GM18861 (cell line): Measurements from ENCODE around the gene DAB1.

Experiments used
- ATAC-seq: cut with Tn5 transposase; IDR thresholded peaks from one replicate; pipeline ENCODE4 v1.9.1; 2021; ENCODE audit not compliant: unreplicated experiment

Gene DAB1

DNA sequence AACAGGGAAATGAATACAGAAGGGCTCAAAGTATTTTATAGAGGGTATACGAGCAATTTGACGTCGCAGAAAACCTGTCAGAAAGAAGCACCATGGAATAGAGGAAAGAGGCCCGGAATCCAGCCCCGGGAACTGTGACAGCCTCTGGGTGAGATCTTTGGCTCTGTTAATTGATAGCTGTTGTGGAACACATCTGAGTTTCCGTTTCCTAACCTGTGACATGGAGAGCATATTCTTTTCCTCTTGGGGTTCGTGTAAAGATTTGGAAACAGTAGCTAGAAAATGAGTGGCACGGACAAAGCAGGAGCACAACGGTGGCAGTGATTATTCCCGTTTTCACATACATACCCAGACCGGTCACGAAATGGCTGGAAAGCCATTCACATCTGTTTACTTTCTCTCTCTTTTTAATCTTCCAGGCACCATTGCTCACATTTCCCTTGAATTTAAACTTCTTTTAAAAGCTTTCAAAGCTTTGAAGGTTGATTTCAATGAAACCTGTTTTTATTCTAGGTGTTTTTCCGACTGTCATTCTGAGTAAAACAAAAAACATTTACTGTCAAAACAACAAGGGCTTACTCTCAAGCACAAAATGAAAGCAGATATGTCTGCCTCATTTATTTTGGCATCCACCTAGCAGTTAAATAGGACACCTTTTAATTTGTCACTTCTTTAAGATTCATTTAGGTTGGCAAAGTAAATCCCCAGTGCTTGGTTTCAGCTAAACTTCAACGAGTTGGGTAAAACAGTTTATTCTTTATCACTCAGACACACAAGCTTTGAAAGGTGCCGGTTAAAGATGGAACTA, 431.3 kb downstream of the DAB1 start:
- no peak for ATAC-seq

DNA sequence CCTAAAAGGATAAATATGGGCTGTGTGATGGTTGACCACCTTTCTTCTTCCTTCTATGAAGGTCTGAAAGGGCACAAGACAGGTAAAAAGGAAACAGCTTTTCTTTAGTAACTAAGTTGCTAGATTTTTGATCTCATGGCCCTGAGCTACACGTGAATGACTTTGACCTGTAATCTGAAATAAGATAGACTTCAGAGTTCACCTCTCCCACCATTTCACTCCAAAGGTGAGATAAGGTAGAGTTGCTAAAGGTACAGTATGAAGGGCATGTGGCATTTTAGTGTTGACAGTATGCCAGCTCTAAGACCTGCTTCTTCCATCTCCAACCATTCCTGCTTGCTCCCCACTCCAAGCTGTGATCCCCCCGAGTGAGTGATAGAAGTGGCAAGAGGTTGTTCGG, 432.3 kb downstream of the DAB1 start:
- no peak for ATAC-seq

DNA sequence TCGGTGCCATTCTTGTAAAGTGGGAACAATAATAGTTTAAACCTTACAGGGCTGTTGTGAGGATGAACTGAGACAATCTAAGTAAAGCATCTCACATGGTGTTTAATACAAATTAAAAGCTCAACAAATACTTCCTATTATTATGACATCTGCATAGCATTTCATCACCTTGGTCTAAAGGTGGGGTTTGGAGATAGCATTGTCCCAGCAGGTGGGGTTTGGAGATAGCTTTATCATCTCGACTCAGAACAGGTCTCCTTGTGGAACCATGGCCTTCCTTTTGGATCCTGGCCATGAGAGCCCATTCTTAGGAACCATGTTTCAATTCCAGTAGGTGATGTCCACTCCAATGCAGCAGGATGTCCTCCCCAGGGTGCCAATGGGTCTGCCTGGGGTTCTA, 437.5 kb downstream of the DAB1 start:
- no peak for ATAC-seq

DNA sequence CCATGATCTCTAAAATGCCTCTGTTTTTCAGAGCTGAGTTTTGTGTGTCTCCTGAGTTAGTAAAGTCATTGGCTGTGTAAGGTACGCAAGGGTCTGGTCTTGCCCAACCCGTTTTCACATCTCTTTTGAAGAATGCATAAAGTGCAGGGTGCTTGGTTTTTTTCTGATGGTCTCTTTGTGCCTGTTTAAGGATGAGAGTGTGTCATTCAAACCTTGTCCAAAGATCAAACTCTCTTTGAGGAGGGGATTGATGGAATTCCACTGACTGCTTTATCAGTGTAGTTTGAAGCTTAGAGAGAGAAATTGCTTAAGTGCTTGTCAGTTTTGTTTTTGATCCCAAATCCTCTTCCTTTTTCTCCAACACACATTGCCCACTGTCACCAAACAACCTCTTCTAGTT, 438.0 kb downstream of the DAB1 start:
- no peak for ATAC-seq

DNA sequence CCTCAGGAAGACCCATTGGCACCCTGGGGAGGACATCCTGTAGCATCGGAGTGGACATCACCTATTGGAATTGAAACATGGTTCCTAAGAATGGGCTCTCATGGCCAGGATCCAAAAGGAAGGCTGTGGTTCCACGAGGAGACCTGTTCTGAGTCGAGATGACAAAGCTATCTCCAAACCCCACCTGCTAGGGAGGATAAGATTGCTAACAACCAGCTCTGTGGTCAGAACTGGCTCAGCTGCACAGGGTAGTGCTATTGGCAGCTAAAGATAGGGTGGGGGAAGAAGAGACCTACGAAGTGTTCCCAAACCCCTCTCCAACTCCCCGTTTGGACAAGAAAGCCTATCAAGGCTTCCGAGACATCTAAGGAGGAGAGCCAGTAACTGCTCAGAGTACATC, 440.4 kb downstream of the DAB1 start:
- no peak for ATAC-seq

DNA sequence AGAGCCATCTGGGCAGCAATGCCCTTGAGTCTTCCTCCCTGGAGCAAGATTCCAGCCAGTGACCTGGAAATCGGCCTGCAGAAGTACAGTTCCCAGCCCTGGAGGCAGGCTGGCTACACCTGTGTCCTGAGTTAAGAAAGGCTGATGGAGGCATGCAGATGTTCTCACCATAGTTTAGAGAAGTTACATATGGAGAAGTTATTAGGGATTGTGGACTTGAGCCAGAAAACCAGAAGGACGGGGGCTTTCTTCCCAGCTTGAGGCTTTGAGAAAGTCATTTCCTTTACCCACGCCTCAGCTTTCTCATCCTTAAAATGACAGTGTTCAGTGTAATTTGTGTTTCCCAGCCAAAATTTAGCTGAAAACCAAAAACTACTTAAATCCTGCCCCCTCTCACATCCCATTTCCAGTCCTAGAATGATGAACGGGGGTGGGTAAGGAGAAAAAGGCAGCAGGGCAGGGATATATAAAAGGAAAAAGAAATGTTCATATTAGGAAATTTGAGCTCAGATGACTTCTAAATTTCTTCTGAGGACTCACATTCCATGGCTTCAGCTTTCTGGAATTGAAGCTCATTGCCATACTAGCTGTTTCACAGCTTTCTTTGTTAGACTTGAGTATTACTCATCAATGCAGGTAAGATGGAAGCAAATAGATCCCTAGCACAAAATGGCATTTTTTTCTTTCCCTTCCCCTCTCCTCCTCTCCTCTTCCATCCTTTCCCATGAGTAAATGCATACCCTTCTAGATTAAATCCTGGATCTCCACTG, 443.7 kb downstream of the DAB1 start:
- ATAC-seq: no peak

DNA sequence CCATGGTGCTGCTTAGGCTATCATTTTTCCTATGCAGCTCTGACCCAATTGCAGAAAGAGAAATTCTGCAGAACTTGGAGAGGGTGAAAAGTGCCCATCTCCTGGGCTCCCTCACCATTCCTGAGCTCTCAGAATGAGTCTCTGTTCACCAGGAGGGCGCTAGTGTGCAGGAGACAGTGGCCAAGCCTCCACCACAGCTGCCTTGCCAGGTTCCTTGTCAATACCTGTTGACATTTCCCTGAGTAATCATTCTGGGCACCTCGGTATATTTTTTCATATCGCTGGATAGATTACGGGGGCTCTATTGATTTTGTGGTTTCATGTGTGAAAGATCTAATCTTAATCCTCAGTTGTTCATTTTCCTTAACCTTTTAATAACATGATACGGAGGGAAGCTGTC, 445.0 kb downstream of the DAB1 start:
- ATAC-seq: no peak

DNA sequence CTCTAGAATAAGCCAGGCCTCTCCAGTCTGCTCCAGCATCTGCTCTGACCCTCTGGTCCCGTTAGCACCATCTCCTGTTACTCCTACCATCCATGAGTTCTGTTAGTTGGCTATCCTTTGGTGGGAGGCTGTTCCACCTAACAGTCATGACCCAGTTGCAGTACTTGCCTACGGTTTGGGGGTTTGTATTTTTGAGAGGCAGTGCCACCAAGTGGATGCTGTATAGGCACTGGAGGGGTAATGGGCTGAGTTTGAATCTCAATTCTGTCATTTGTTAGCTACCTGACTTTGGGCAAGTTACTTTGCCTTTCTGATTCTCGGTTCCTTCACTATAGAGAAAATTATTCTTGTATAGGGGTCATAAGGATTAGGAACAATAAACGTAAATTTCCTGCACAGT, 445.9 kb downstream of the DAB1 start:
- no peak for ATAC-seq

DNA sequence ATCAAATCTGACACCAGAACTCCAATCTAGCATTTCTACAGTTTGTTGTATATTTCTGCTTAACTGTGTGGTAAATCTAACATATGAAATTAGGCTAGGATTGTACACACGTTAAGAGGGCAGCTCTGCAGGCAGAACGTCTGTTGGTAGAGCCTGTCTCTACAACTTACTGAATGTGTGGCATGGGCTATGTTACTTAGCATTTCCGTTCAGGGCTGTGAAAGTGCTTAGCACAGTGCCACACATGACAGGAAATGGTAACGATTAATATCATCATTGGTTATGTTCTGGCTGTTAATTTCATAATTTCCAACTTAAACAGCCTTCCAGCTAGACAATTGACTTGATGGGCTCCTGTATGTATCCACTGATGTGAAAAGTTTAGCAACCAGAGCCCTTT, 448.4 kb downstream of the DAB1 start:
- no peak for ATAC-seq

DNA sequence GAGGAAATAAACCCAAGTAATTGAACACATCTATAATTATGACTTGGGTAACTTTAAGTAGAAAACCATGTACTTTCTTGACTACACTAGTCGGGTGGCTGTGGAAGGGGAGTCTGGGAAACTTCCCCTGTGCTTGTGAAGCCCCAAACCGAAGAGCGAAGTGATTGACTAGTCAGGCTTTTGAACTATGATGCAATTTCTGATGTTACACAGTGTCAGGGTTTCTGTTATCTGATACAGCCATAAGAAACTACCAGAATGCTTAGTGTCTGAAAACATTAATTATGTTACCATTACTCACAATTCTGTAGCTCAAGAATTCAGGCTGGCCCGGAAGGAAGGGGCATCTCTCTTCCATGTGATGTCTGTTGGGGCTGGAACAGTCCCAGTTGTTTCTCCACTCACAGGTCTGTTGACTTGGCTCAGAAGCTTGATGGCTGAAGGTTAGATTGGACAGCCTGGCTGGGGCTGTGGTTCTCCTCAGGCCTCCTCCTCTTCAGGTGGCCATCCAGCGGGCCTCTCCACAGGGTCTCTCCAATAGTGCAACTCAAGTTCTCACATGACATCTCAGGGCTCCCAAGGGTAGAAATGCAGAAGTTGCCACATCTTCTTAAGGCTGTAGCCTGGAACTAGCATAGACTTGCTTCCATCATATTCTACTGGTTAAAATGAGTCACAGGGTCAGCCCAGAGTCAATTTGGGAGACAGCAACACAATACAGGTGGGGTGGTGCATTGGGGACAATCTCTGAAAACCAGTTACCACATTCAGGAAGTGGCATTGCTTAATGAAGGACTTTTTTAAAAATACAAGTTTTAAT, 449.7 kb downstream of the DAB1 start:
- ATAC-seq: no peak

DNA sequence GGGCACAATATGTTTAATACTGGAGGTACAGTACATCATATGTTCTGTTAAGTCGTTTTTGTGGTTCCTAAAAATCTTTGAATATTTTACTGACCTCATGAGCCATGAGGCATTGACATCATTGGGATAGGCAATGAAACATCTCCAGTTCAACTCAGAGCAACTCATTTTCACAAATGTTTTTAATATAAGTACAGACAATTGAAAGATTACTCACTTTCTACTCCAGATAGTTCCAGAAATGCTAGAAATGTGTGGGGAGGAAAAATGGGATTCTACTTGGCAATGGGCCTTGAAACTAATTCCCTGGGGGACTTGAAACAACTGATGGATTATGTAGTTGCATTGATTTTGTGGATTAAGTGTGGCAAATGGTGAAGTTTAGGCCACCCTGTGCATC, 450.9 kb downstream of the DAB1 start:
- ATAC-seq: no peak

DNA sequence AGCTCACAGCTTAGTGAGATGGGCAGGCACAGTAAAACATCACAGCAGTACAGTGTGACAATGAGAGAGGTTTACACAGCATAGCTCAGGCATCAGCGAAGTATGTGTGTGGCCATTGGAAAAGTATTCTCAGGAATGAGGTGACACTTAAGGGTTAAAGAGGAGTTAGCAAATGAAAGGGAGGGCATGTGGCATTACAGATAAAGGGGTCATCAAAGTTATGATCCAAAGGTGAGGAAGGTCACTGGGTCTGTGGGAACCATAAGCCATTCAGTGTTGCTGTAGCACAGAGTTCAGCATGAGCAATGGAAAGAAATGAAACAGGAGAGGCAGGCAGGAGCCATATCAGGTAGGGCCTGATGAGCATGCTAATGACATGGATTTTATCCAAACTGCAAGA, 453.6 kb downstream of the DAB1 start:
- no peak for ATAC-seq

DNA sequence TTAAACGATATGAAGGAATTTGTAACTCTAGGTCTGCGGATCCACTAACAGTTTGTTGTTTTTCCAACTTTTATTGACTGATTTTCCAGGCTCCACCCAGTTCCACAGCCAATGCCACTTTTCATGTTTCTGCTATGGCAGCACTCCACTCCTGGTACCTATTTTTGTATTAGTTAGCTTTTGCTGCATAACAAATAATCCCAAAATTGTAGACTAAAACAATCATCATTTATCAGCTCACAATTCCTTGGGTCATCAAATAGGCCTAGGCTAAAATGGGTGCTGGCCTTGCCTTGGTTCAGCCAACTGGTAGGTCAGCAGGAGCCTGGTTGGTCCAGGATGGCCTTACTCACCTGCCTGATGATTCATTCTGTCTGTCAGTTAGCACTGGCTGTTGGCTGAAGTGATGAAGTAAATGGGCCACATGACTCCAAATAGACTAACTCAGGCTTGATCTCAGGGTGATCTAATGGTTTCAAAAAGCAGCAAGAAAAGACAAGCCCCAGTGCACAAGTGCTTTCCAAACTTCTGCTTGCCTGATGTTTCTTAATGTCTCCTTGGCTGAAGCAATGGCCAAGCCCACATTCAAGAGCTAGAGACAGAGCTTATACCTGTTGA, 454.9 kb downstream of the DAB1 start:
- no peak for ATAC-seq

DNA sequence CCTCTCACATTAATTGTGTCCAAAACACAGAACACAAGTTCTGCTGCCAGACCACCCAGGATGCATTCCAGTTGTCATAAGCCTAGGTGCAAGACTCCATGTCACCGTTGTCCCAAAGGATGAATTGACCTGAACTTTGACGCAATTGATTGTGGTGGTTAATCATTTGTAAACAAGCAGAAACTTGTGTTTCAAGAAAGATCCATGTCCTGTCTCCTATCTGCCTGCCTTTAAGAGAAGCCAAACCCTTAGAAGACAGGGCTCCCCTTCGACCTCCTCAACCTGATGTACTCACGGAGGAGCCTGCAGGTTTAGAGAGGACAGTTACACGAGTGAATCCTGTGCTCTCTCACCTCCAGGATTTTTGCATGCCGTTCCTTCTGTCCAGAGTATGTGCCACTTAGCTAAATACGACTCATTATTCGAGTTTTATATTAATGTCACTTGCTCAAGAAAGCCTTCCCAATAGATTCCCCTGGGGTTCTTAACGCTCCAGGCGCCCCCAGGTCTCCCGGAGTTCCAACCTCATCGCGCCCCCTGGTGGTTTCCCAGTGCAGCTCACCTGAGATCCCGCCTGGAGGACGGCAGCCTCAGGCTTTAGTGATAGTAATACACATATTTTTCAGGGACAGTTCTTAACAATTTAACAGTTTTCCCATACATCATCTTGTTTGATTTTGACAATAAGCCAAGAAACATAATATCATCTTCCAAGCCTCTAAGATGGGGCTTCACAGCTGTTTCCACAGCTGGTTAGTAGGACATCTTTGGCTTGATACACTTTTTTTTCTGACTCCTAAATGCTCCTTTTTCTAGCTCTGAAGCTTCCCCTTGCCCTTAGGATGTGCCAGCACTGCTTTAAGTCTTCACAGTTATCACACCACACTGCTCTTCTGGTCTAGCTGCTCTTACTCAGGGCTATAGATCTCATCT, 455.7 kb downstream of the DAB1 start:
- no peak for ATAC-seq

DNA sequence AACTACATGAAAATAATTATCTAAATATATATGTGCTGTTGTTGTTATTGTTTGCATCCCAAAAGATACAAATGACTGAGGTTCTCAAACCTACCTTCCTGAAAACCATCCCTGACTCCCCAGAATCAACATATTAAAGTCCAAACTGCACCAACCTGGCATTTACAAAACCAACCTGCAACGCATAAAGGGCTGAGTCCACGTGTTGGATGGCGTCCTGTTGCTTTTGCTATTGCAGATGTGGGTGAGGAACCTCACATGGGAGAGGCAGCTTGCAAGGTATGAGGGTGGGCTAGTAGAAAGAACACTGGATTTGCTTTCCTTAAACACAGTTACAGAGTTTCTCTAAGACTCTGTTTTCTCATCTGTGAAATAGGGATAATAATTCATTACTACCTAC, 456.5 kb downstream of the DAB1 start:
- ATAC-seq: no peak

DNA sequence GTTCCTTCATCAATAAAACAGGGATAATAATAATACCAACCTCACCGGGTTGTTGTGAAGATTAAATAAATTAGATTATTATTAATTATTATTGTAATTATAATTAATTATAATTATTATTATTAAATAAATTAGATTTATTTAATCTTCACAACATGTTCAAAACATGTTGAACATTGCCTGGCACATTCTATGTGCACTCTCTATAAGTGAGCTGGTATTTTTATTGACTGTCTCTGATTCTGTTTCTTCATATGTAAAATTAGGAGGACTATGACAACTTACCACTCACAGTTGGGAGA, 457.2 kb downstream of the DAB1 start:
- no peak for ATAC-seq

DNA sequence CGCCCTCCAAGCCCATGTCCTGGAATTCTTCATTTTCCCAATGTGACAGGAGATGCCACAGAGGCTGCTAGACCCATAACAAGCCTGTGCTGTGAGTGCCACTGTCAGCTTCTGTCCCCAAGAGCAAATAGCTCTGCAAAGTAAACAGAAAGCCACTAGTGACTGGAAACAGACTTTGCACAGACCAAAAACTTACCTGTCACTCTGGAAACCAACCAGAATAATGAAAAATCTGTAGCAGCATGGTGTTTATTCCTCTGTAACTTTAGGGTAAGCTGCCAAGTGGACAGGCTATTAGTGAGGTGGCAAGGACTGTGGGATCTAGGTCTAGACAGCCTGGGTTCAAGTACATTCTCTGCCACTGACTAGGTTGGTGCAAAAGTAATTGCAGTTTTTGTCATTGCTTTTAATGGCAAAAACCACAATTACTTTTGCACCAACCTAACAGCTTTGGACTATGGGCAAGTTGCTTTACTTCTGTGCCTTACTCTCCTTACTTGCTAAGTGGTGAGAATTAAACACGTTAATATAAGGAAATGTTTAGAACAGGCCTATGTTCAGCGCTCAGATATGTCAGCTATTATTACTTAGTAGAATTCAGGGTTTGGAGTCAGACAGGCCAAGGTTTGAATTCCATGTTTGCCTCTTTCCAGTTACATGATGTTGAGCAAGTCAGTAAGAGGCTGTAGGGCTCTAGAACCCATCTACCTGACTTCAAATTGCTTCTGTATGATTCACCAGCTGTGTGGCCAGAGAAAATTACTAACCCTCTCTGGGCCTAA, 457.8 kb downstream of the DAB1 start, which contains the start of gene C8B:
TSS of gene C8B (minus strand) at position 100 of the 782 bp plus-strand sequence. CDS start at position 33, 67 bp downstream.
- no peak for ATAC-seq

DNA sequence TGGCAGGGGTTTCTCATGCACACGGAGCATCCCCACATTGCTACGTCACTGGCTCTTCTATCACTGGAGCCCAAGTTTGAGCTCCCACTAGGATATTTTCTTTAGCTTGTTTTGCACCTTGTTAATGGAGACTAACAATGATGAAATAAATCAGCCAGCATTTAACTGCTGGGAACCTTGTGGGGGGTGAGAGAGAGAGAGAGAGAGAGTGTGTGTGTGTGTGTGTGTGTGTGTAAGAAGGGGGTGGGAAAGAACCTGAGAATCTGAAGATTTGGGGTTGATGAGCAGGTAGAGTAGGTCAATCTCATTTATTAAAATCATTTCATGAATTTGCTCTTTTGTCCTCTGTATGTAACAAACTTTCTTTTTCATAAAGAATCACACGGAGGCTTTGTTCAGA, 458.7 kb downstream of the DAB1 start:
- no peak for ATAC-seq

DNA sequence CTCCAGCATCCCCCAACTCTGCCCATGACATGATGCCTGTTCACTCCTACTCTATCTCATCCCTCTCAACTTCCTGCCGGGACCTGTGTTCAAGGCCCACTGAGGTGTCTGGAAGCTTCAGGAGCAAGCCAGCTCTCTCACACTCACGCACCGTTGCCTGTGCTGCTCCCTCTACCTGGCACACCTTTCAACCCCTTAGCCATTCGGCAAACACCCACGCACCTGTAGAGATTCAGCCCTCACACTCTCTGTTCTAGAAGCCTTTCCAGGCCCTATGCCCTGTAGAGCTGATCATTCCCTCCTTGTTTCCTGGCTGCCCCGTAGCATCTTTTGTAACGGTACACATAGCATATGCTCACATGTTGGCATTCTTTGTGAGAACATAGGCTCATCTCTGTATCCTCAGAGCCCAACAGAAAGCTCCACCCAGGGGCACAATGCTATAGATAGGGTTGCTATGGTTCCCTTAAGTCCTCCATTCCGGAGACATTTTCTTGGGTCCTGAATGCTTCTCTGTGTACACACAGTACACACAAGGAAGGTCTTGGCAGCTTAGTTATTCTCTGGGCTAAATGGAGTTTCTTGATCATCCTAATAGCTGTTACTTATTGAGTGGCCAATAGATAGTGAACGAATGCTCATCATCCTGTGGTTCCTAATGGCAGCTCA, 459.4 kb downstream of the DAB1 start:
- no peak for ATAC-seq
